Vagina (tissue), 2 donors: ENCODE results near the gene C2CD2. TPM values are rescaled to one million over a fixed set of nuclear protein-coding genes. Genes with fewer than 3 reads are reported as not detected.

ENCODE experiments used
- DNase-seq, 2 donors: peaks; one replicate each; pipeline ENCODE4 v3.0.0-alpha.2; 2017; ENCODE audit errors: extremely low spot score in 2 of 2
- H3K27ac ChIP-seq: fragments of 200-600 bp; sonication (generic); one replicate; pipeline ENCODE4 v1.5.1; 2019
- H3K27me3 ChIP-seq: fragments of 200-600 bp; sonication (generic); one replicate; pipeline ENCODE4 v1.5.1; 2019
- H3K36me3 ChIP-seq, 2 donors: fragments of 200-600 bp; sonication (generic); one replicate each; pipeline ENCODE4 v1.5.1; 2017 to 2019
- H3K4me1 ChIP-seq: fragments of 200-600 bp; sonication (generic); one replicate; pipeline ENCODE4 v1.5.1; 2019
- H3K4me3 ChIP-seq, 2 donors: fragments of 200-600 bp; sonication (generic); 1 replicate in 1 of 2; 2 replicates in 1 of 2; pipeline ENCODE4 v1.5.1; 2016 to 2019
- H3K9me3 ChIP-seq: fragments of 200-600 bp; sonication (generic); one replicate; pipeline ENCODE4 v1.5.1; 2019
- POLR2A ChIP-seq, 2 donors: fragments of 450-650 bp; IDR thresholded peaks; one replicate each; pipeline ENCODE4 v1.6.1; 2017; ENCODE audit warnings: antibody characterized with exemption in 2 of 2, mild to moderate bottlenecking in 2 of 2, moderate library complexity in 2 of 2
- POLR2AphosphoS5 ChIP-seq, 2 donors: sonication (generic); formaldehyde crosslinking; IDR thresholded peaks; one replicate each; pipeline ENCODE4 v1.9.0; 2017; ENCODE audit warnings: antibody characterized with exemption in 2 of 2, mild to moderate bottlenecking in 2 of 2, low read depth in 1 of 2; ENCODE audit not compliant: insufficient read depth in 1 of 2
- intact Hi-C: fragments of 100-400 bp; cut with DNase I; formaldehyde crosslinking; loops from one replicate; pipeline ENCODE4 v1.15.1; 2023
- total RNA-seq: library from RNA; depleted of rRNA; stranded (reverse); fragments of >200 nt; gene quantifications from one replicate; pipeline ENCODE4 v1.2.3, GENCODE V29; 2016
- TF ChIP-seq, protein P1 (sequence below), 3 experiments: fragments of 450-650 bp in 2 of 3; fragments of 200-600 bp in 1 of 3; sonication (generic) in 1 of 3; IDR thresholded peaks; one replicate each; pipeline ENCODE4 v1.5.1; 2017 to 2019; ENCODE audit warnings: antibody characterized with exemption in 3 of 3, mild to moderate bottlenecking in 2 of 3, moderate library complexity in 2 of 3

Gene C2CD2
- total RNA-seq, 1 donor from 2014 or later, result 36.1 TPM

DNA sequence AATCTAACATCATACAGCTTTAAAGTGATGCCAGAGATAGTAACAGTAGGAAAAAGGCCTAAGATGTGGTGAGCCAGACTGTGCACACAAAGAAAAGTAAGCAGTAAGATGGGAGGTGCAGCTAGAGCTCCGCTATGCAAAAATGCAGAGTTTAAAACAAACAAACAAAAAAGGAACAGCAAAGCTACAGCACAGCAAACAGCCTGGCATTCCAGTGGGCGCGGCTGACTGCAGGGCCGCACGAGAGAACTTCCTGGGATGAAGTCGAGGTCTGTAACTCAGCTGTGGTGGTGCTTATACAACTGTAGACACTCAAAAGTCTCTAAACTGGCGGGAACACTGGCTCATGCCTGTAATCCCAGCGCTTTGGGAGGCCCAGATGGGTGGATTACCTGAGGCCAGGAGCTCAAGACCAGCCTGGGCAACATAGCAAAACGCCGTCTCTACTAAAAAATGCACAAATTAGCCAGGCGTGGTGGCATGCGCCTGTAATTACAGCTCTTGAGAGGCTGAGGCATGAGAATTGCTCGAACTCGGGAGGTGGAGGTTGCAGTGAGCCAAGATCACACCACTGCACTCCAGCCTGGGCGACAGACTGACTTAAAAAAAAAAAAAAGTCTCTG is 104.7 kb downstream of the C2CD2 start:
- TF ChIP-seq, protein P1, sequence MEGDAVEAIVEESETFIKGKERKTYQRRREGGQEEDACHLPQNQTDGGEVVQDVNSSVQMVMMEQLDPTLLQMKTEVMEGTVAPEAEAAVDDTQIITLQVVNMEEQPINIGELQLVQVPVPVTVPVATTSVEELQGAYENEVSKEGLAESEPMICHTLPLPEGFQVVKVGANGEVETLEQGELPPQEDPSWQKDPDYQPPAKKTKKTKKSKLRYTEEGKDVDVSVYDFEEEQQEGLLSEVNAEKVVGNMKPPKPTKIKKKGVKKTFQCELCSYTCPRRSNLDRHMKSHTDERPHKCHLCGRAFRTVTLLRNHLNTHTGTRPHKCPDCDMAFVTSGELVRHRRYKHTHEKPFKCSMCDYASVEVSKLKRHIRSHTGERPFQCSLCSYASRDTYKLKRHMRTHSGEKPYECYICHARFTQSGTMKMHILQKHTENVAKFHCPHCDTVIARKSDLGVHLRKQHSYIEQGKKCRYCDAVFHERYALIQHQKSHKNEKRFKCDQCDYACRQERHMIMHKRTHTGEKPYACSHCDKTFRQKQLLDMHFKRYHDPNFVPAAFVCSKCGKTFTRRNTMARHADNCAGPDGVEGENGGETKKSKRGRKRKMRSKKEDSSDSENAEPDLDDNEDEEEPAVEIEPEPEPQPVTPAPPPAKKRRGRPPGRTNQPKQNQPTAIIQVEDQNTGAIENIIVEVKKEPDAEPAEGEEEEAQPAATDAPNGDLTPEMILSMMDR (IDR thresholded peaks at IDR 0.05), result no peak
- TF ChIP-seq POLR2AphosphoS5 (IDR thresholded peaks at IDR 0.05; ENCODE audit: insufficient read depth in 1 of 2, low read depth in 1 of 2), result no peak
- no peak for TF ChIP-seq POLR2A (IDR thresholded peaks at IDR 0.05)
- H3K27ac ChIP-seq, result no peak overlapping the region
- peaks cover 0 to 9% of the 10 kb centered on the region in 2 donors for H3K36me3 ChIP-seq
- no peaks in the 10 kb centered on the region for H3K4me1 ChIP-seq
- H3K9me3 ChIP-seq, result no peaks in the 10 kb centered on the region
- intact Hi-C loops, result no loop called here
- H3K27me3 ChIP-seq, result no peaks in the 10 kb centered on the region
- no peak overlapping the region for H3K4me3 ChIP-seq
- DNase-seq, result no peak

DNA sequence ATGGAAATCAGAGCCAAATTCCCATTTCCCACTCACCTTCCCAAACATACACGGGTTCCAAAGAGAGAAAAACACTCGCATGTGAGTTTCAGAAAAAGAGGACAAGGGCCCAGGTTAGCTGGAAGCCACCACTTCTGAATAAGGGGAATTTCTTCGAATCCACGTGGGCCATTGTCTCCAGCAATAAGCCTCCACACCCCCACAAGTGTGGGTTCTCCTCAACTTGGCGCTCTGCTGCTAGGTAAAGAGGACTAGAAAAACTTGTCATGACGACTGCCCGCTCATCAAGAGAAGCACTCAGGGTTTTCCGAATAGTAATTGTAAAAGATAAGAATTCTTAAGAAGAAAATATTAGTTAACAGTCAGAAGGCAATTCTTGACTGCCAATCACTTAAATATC is 105.3 kb downstream of the C2CD2 start:
- no peak overlapping the region for H3K27ac ChIP-seq
- no peak overlapping the region for H3K4me3 ChIP-seq
- DNase-seq, result no peak
- TF ChIP-seq POLR2AphosphoS5 (IDR thresholded peaks at IDR 0.05; ENCODE audit: insufficient read depth in 1 of 2, low read depth in 1 of 2) (no peak), POLR2A (IDR thresholded peaks at IDR 0.05) (no peak)
- TF ChIP-seq, protein P1 (IDR thresholded peaks at IDR 0.05), result no peak
- H3K27me3 ChIP-seq, result no peaks in the 10 kb centered on the region
- H3K36me3 ChIP-seq, result peaks cover 0 to 4% of the 10 kb centered on the region in 2 donors
- intact Hi-C loops, result no loop called here
- H3K4me1 ChIP-seq, result no peaks in the 10 kb centered on the region
- H3K9me3 ChIP-seq, result no peaks in the 10 kb centered on the region

DNA sequence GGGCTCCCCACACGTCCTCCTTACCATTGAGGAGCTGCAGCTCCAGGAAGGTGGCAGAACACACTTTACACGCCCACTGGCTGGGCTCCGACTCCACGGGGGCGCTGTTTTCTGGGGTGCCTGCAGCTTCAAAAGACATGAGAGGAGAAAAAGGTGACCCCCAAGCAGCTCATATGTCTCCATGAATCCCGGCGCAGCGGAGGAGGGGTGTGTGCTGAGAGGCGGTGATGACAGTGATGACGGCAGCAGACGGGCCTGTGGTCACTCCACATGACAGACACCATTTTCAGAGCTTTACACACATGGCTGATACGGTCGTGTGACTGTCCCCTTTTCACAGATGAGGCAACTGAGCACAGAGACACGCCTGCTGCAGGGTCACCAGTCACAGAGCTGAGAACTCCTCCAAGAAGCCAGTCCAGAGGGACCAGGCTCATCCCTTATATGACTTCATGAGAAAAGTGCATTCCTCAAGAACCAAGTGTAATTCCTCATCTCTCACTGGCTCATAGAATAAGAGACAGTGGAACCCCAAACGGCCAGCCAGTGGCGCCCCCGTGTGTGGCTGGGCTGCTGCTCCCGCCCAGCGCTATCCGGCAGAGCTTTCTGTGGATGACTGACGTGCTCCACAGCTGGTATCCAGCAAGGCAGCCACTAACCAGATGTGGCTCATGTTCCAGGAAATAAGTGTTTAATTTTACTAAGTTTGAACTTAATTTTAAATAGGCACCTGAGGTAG is 106.6 kb downstream of the C2CD2 start:
- no peak overlapping the region for H3K27ac ChIP-seq
- no peaks in the 10 kb centered on the region for H3K9me3 ChIP-seq
- intact Hi-C loops, result no loop called here
- H3K4me3 ChIP-seq, result no peak overlapping the region
- no peak for DNase-seq
- H3K27me3 ChIP-seq, result no peaks in the 10 kb centered on the region
- H3K4me1 ChIP-seq, result no peaks in the 10 kb centered on the region
- no peaks in the 10 kb centered on the region for H3K36me3 ChIP-seq
- TF ChIP-seq, protein P1 (IDR thresholded peaks at IDR 0.05), result no peak
- TF ChIP-seq POLR2AphosphoS5 (IDR thresholded peaks at IDR 0.05; ENCODE audit: insufficient read depth in 1 of 2, low read depth in 1 of 2) (no peak), POLR2A (IDR thresholded peaks at IDR 0.05) (no peak)

DNA sequence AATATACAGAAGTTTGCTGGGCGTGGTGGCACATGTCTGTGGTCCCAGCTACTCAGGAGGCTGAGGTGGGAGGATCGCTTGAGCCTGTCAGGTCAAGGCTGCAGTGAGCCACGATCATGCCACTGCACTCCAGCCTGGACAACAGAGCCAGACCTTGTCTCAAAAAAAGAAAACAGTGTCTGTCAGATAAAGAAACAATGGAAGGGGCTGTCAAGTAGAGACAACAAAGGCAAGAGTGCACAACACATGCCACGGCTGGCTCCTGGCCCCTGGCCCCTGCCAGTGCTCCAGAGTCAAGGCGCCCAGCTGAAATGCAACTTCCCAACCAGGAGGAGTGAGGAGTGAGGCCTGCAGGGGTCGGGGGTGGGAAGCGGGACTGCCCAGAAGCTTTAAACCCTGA is 107.3 kb downstream of the C2CD2 start:
- Histone ChIP-seq H3K27ac (no peak overlapping the region), H3K36me3 (no peaks in the 10 kb centered on the region), H3K4me1 (no peaks in the 10 kb centered on the region), H3K9me3 (peaks cover under 1% of the 10 kb centered on the region), H3K4me3 (no peak overlapping the region), H3K27me3 (no peaks in the 10 kb centered on the region)
- intact Hi-C loops, result no loop called here
- TF ChIP-seq, protein P1 (IDR thresholded peaks at IDR 0.05), result no peak
- no peak for DNase-seq

DNA sequence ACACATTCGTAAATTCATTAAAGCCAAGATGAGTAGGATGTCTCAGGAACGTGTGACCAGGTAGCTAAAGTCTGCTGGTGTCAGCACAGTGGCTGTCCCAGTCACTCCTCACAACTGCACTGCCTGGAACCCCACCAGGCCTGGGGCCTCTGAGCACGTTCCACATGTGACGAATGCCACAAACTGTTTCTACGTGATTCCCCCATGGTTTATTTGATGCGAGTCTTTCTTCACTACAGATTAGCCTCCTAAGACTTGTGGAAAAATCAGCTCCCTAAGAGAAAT is 107.8 kb downstream of the C2CD2 start:
- Histone ChIP-seq H3K4me1 (no peaks in the 10 kb centered on the region), H3K27me3 (no peaks in the 10 kb centered on the region), H3K36me3 (no peaks in the 10 kb centered on the region), H3K9me3 (peaks cover 6% of the 10 kb centered on the region), H3K27ac (no peak overlapping the region), H3K4me3 (no peak overlapping the region)
- intact Hi-C loops, result no loop called here
- no peak for DNase-seq
- no peak for TF ChIP-seq POLR2A (IDR thresholded peaks at IDR 0.05)
- no peak for TF ChIP-seq POLR2AphosphoS5 (IDR thresholded peaks at IDR 0.05; ENCODE audit: insufficient read depth in 1 of 2, low read depth in 1 of 2)
- TF ChIP-seq, protein P1 (IDR thresholded peaks at IDR 0.05), result no peak
